GM23338 (cell line): ENCODE results near the gene MLH1.

Experiments used
- EZH2 ChIP-seq: fragments of 200-600 bp; sonication (generic); IDR thresholded peaks from one replicate; pipeline ENCODE4 v1.8.0; 2017; ENCODE audit warnings: antibody characterized with exemption, mild to moderate bottlenecking, low read depth; ENCODE audit not compliant: unreplicated experiment
- EZH2phosphoT487 ChIP-seq: fragments of 200-600 bp; sonication (generic); IDR thresholded peaks from one replicate; pipeline ENCODE4 v1.8.1; 2018; ENCODE audit warnings: antibody characterized with exemption; ENCODE audit not compliant: unreplicated experiment
- POLR2AphosphoS5 ChIP-seq: IDR thresholded peaks from 2 replicates; pipeline ENCODE4 v1.6.1; 2016; ENCODE audit warnings: antibody characterized with exemption, low read depth
- TF ChIP-seq, protein P1 (sequence below), 2 experiments: fragments of 200-600 bp in 1 of 2; sonication (generic) in 1 of 2; conservative IDR thresholded peaks; 2 replicates each; pipeline versions ENCODE4 v1.5.1 to v1.6.1; 2016 to 2017; ENCODE audit warnings: antibody characterized with exemption in 2 of 2, low read depth in 2 of 2, mild to moderate bottlenecking in 2 of 2, moderate library complexity in 1 of 2
- TF ChIP-seq, protein P2 (sequence below): IDR thresholded peaks from one replicate; pipeline ENCODE4 v1.6.1; 2018; ENCODE audit warnings: antibody characterized with exemption; ENCODE audit not compliant: unreplicated experiment

DNA sequence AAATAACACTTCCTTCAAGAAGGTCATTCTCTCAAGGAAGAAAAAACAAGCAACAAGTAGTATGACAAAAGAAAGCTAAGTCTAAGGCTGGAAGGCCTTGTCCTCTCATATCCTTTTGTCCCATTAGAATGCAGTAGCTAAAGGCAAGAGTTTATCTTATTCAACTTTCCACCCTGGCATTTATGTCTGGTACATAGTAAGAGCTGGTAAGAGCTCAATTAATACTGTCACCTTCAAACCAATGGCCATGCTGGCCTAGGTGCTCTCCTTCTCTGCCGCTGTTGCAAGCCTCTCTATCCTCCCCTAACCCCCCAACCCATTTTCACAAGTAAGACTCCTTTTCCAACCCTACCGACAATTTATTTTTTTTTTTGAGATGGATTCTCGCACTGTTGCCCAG is 99.2 kb downstream of the MLH1 start:
- TF ChIP-seq, protein P1, sequence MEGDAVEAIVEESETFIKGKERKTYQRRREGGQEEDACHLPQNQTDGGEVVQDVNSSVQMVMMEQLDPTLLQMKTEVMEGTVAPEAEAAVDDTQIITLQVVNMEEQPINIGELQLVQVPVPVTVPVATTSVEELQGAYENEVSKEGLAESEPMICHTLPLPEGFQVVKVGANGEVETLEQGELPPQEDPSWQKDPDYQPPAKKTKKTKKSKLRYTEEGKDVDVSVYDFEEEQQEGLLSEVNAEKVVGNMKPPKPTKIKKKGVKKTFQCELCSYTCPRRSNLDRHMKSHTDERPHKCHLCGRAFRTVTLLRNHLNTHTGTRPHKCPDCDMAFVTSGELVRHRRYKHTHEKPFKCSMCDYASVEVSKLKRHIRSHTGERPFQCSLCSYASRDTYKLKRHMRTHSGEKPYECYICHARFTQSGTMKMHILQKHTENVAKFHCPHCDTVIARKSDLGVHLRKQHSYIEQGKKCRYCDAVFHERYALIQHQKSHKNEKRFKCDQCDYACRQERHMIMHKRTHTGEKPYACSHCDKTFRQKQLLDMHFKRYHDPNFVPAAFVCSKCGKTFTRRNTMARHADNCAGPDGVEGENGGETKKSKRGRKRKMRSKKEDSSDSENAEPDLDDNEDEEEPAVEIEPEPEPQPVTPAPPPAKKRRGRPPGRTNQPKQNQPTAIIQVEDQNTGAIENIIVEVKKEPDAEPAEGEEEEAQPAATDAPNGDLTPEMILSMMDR (conservative IDR thresholded peaks at IDR 0.05; ENCODE audit: low read depth in 2 of 2): no peak
- no peak for TF ChIP-seq EZH2
- TF ChIP-seq EZH2phosphoT487: no peak
- no peak for TF ChIP-seq POLR2AphosphoS5
- TF ChIP-seq, protein P2, sequence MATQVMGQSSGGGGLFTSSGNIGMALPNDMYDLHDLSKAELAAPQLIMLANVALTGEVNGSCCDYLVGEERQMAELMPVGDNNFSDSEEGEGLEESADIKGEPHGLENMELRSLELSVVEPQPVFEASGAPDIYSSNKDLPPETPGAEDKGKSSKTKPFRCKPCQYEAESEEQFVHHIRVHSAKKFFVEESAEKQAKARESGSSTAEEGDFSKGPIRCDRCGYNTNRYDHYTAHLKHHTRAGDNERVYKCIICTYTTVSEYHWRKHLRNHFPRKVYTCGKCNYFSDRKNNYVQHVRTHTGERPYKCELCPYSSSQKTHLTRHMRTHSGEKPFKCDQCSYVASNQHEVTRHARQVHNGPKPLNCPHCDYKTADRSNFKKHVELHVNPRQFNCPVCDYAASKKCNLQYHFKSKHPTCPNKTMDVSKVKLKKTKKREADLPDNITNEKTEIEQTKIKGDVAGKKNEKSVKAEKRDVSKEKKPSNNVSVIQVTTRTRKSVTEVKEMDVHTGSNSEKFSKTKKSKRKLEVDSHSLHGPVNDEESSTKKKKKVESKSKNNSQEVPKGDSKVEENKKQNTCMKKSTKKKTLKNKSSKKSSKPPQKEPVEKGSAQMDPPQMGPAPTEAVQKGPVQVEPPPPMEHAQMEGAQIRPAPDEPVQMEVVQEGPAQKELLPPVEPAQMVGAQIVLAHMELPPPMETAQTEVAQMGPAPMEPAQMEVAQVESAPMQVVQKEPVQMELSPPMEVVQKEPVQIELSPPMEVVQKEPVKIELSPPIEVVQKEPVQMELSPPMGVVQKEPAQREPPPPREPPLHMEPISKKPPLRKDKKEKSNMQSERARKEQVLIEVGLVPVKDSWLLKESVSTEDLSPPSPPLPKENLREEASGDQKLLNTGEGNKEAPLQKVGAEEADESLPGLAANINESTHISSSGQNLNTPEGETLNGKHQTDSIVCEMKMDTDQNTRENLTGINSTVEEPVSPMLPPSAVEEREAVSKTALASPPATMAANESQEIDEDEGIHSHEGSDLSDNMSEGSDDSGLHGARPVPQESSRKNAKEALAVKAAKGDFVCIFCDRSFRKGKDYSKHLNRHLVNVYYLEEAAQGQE: no peak
